ENCODE measurements around the gene RBM43. TPM values are rescaled to one million over a fixed set of nuclear protein-coding genes. Genes with fewer than 3 reads are reported as not detected.

The RBM43 gene
- polyA plus RNA-seq, 1 of the 3 experiments (the other 2 are of a cell fraction), result 2.0 TPM

DNA sequence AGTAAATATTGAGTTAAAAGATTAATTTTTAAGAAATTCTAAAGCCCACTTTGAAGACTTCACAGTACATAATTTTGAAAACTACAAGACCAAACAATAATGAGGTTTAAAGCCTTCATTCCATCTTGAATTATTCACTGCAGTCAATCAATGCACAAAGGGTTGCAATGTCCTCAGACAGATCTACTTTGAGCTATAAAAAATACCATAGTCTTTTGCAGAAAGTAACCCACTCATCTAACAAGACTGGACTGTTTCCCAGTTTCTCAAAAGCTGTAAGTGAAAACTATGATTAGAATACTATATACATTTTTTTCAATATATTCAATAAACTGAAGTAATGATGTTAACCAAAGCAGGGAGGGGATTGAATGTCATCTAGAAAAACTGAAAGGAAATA lies 10.2 kb upstream of the RBM43 start:
- no peaks in the 10 kb centered on the region for H3F3A ChIP-seq (replicated peaks; ENCODE audit: insufficient read depth)
- H3K9ac ChIP-seq, result no peak overlapping the region
- H3K36me3 ChIP-seq (replicated peaks in 1 of 2; ENCODE audit: control insufficient read depth in 1 of 2, insufficient read depth in 2 of 2, low read length in 1 of 2), result no peaks in the 10 kb centered on the region
- H3K9me2 ChIP-seq, result no peaks in the 10 kb centered on the region
- H3K9me3 ChIP-seq, result no peaks in the 10 kb centered on the region
- H3K27ac ChIP-seq (ENCODE audit: low read depth in 2 of 2, low read length in 1 of 2), result no peak overlapping the region
- H3K4me3 ChIP-seq (ENCODE audit: low read depth in 2 of 2, low read length in 1 of 2), result no peak overlapping the region
- CTCF ChIA-PET, result no interaction called here
- H3K79me2 ChIP-seq (ENCODE audit: insufficient read depth), result no peaks in the 10 kb centered on the region
- no peaks in the 10 kb centered on the region for H3K27me3 ChIP-seq (ENCODE audit: insufficient read depth)
- H3K4me1 ChIP-seq (ENCODE audit: control insufficient read depth in 1 of 2, insufficient read depth in 2 of 2, low read depth in 1 of 2, low read length in 1 of 2), result no peaks in the 10 kb centered on the region
- no peak overlapping the region for H2AFZ ChIP-seq (ENCODE audit: low read depth)
- DNase-seq, result no peak
- TF ChIP-seq, protein P1, sequence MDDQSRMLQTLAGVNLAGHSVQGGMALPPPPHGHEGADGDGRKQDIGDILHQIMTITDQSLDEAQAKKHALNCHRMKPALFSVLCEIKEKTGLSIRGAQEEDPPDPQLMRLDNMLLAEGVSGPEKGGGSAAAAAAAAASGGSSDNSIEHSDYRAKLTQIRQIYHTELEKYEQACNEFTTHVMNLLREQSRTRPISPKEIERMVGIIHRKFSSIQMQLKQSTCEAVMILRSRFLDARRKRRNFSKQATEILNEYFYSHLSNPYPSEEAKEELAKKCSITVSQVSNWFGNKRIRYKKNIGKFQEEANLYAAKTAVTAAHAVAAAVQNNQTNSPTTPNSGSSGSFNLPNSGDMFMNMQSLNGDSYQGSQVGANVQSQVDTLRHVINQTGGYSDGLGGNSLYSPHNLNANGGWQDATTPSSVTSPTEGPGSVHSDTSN (IDR thresholded peaks at IDR 0.05), result no peak
- TF ChIP-seq, protein P2, sequence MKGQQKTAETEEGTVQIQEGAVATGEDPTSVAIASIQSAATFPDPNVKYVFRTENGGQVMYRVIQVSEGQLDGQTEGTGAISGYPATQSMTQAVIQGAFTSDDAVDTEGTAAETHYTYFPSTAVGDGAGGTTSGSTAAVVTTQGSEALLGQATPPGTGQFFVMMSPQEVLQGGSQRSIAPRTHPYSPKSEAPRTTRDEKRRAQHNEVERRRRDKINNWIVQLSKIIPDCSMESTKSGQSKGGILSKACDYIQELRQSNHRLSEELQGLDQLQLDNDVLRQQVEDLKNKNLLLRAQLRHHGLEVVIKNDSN (IDR thresholded peaks at IDR 0.05; ENCODE audit: borderline replicate concordance, low read depth), result no peak
- no peak for TF ChIP-seq TCF12 (IDR thresholded peaks at IDR 0.05)
- no peak for TF ChIP-seq JUND (IDR thresholded peaks at IDR 0.05)
- TF ChIP-seq FOXJ3 (CRISPR knock-in tag; IDR thresholded peaks at IDR 0.05), result no peak
- no peak for TF ChIP-seq MEF2A (IDR thresholded peaks at IDR 0.05; ENCODE audit: borderline replicate concordance, low read depth)
- no peak overlapping the region for H3K4me2 ChIP-seq
- H4K20me1 ChIP-seq (ENCODE audit: insufficient read depth), result no peaks in the 10 kb centered on the region
- POLR2A ChIA-PET, result no interaction called here

DNA sequence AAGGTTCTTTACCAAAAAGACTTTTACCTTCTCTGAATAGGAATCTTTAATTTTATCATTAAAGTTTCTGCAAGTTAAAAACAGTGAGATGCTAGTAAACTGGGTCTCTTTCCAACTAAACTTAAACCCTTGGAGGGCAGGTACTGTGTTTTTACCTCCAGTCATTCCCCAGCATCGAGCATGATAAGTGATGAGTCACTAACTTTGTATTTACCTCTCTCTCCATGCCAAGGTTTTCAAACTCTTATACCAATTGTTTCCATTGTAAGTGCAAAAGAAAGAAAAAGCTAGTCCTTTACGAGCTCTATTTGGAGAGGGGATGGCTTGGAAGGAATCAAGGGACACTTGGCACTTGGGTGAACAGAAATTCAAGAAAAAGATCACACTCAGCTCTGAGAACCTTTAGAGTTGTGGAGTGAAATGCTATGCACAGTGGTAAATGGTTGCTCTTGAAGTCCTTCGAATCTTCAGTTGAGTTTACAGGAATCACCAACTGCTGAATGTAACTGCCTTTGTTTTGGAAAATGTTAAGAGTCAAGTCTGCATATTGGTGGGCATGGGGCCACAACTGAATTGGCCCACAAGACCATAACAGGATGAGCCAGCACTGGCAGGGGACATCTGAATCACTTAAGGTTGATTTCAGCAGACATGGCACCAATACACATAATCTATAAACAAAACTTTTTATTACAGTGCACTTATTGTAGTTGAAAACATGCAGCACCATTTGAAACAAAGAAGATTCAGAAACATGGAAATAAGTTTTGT lies 8.3 kb upstream of the RBM43 start:
- TF ChIP-seq JUND (IDR thresholded peaks at IDR 0.05) (no peak), CHD2 (IDR thresholded peaks at IDR 0.05; ENCODE audit: low read length, partially characterized antibody) (no peak), FOXM1 (IDR thresholded peaks at IDR 0.05; ENCODE audit: low read depth) (no peak), NRF1 (IDR thresholded peaks at IDR 0.05; ENCODE audit: low read depth, low read length) (no peak), FOXJ3 (CRISPR knock-in tag; IDR thresholded peaks at IDR 0.05) (no peak), ELF1 (IDR thresholded peaks at IDR 0.05) (no peak), FOSL2 (IDR thresholded peaks at IDR 0.05; ENCODE audit: borderline replicate concordance, low read depth) (no peak), GABPA (IDR thresholded peaks at IDR 0.05; ENCODE audit: low read depth) (no peak), EP300 (IDR thresholded peaks at IDR 0.05; ENCODE audit: borderline replicate concordance in 1 of 2, low read depth in 1 of 2, low read length in 1 of 2) (no peak), POLR2AphosphoS5 (IDR thresholded peaks at IDR 0.05; ENCODE audit: low read depth, low read length) (no peak), RXRA (IDR thresholded peaks at IDR 0.05; ENCODE audit: borderline replicate concordance, low read depth) (no peak)
- TF ChIP-seq, protein P3, sequence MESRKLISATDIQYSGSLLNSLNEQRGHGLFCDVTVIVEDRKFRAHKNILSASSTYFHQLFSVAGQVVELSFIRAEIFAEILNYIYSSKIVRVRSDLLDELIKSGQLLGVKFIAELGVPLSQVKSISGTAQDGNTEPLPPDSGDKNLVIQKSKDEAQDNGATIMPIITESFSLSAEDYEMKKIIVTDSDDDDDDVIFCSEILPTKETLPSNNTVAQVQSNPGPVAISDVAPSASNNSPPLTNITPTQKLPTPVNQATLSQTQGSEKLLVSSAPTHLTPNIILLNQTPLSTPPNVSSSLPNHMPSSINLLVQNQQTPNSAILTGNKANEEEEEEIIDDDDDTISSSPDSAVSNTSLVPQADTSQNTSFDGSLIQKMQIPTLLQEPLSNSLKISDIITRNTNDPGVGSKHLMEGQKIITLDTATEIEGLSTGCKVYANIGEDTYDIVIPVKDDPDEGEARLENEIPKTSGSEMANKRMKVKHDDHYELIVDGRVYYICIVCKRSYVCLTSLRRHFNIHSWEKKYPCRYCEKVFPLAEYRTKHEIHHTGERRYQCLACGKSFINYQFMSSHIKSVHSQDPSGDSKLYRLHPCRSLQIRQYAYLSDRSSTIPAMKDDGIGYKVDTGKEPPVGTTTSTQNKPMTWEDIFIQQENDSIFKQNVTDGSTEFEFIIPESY (IDR thresholded peaks at IDR 0.05; ENCODE audit: borderline replicate concordance, low read depth), result no peak
- TF ChIP-seq, protein P4, sequence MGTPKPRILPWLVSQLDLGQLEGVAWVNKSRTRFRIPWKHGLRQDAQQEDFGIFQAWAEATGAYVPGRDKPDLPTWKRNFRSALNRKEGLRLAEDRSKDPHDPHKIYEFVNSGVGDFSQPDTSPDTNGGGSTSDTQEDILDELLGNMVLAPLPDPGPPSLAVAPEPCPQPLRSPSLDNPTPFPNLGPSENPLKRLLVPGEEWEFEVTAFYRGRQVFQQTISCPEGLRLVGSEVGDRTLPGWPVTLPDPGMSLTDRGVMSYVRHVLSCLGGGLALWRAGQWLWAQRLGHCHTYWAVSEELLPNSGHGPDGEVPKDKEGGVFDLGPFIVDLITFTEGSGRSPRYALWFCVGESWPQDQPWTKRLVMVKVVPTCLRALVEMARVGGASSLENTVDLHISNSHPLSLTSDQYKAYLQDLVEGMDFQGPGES (IDR thresholded peaks at IDR 0.05; ENCODE audit: low read depth, low read length), result no peak
- TF ChIP-seq, protein P2 (IDR thresholded peaks at IDR 0.05; ENCODE audit: borderline replicate concordance, low read depth), result no peak
- Histone ChIP-seq H3K9ac (no peak overlapping the region), H2AFZ (ENCODE audit: low read depth) (no peak overlapping the region), H3K9me2 (no peaks in the 10 kb centered on the region), H3K4me1 (ENCODE audit: control insufficient read depth in 1 of 2, insufficient read depth in 2 of 2, low read depth in 1 of 2, low read length in 1 of 2) (no peaks in the 10 kb centered on the region), H3F3A (replicated peaks; ENCODE audit: insufficient read depth) (no peaks in the 10 kb centered on the region), H3K27ac (ENCODE audit: low read depth in 2 of 2, low read length in 1 of 2) (no peak overlapping the region), H3K9me3 (no peaks in the 10 kb centered on the region), H3K79me2 (ENCODE audit: insufficient read depth) (no peaks in the 10 kb centered on the region), H3K36me3 (replicated peaks in 1 of 2; ENCODE audit: control insufficient read depth in 1 of 2, insufficient read depth in 2 of 2, low read length in 1 of 2) (no peaks in the 10 kb centered on the region), H3K27me3 (ENCODE audit: insufficient read depth) (no peaks in the 10 kb centered on the region), H3K4me2 (no peak overlapping the region), H3K4me3 (ENCODE audit: low read depth in 2 of 2, low read length in 1 of 2) (no peak overlapping the region), H4K20me1 (ENCODE audit: insufficient read depth) (no peaks in the 10 kb centered on the region)
- WGBS (ENCODE audit: low lambda C conversion rate), result 78% methylated on average over 3 of the region's 3 CpGs
- ChIA-PET POLR2A (no interaction called here), CTCF (interaction anchor here (1.2 kb wide), 1 partner anchor 31 kb away, joined by 7 read pairs; no protein-coding TSS in a partner anchor)
- no peak for DNase-seq
